Measurements from ENCODE around the gene GINS1.
"Not testable (repeated sequence)": the region's sequence is repeated elsewhere in the genome, so short reads cannot be mapped to it uniquely, and the experiment has no call there.

GINS1 gene

DNA sequence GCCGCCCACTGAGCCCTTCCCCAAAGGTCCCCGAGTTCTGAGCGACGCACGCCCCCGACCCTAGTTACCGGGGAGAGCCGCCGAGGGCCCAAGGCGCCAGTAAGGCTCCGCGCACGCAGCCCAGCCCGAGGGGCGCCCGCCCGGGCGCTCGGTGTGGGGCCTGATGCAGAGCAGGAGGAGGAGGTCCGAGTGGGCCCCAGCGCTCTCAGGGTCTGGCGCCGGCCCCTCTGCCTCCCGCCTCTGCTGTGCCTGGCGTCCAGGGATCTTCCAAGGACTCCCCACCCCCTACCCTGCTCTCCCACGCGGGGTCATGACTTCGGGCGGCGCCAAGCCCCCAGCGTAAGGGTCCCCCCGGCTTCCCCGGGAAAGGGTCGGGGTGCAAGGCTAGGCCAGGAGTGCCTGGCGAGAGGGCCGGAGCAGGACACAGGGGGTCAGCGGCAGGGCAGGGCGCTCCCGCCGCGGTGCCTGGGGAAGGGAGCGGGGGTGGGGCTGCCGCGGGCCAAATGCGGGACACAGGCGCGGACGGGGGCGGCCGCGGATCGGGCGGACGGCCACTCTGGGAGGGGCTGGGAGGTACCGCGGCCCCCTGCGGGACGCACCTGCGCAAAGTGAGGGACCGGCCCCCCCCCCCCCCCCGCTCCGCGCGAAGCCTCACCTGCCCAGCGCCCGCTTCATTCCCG is 17.5 kb upstream of the GINS1 start:
- peak; percentile 26 for DNase-seq

DNA sequence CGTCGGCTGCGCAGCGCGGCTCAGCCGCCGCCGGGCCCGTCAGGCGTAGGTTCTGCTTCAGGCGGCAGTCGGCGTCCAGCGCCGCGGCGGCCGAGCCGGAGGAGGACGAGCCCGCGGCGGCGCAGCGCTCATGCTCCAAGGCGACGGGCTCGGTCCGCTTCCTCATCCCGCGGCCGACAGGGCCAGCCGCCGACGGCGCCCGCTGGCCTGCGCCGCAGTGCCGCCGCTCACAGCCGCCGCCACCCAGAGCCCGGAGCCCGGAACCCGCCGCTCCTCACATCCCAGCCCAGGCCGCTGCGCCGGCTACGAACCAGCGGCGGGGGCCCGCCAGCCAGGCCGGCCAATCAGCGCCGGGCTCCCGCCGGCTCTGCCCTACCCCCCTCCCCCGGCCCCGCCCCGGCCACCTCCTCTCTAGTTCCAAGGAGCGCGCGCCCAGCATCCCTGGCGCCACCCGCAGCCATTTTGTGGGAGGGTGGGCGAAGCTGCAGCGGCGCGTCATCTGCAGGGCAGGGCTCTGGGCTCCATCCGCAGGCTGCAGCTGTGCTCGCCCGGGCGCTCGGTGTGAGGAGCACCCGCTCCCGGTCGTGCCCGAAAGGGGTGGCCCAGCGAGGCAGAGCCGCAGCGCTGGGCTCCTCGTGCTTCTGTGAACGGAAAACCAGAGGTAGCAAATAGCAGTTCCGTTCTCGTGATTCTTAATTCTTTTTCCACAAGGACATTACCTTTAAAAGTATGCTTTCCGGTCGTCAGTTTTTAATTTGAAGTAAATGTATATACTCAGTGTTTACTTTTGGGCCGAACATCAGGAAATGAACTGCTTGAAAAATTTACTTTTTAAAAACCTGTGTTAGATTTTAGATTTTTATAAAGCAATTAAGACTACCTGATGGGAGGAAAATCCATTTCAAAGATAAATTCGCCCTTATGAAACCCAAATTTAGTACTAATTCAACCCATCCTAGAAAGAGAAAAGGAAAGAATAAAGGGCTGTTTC is 16.6 kb upstream of the GINS1 start, which contains the start of gene ABHD12:
ABHD12 (minus strand) TSS at position 298 of the 991 bp plus-strand sequence; CDS start at position 166, 132 bp downstream.
- peak; percentile 94 for DNase-seq

DNA sequence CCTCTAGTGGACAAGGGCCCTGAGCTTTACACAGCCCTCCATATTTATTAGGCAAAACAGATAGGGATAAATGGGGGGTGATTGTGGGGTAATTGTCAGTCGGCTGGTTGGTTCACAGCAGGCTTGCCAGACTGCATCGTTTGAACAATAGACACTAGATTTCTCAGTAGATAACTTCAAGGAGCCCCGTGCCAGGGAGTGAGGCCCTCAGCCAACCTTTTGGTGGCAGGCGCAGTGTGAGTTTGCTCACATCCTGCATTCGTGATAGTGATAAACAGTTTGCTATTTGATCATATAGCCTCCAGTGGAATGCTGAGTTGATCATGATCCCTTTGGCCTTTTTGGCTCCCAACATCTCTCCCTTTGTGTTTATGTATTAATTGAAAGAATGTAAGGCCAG is 13.2 kb upstream of the GINS1 start:
- no peak for DNase-seq

DNA sequence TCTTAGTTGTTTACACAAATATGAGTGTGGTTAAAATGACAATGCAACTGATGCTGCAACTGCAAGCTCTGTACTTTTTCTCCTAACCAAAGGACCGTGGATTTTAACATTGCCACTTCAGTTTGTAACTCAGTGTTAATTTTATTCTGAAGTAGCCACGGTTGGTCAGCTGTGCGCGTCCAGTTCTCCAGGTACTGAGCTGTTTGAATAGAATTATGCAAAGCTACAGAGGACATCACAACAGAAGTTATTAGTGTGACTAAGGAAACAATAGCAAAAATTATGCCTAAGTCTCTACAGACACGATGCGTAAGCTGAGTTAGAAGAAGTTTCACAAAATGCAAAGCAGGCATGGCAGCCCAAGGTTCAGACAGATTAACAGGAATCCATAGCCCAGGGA is 12.5 kb upstream of the GINS1 start:
- DNase-seq, result no peak

DNA sequence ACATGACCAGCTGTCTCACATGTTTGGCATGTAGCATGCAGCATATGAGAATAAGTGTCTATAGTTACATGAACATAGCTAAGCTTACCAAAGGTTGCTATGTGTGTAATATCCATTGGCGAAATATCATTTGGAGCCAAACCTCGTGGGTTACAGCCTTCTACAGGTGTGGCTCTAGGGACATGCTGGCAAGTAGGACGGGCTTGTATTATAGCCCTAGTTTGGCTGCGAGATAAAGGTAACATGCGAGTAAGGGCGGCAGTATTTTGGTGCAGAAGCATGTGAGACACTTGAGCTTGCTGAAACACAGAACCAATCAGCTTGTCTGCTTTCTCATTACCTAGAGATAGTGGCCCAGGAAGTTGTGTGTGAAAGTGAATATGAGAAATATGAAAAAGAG is 10.4 kb upstream of the GINS1 start:
- DNase-seq, result no peak

DNA sequence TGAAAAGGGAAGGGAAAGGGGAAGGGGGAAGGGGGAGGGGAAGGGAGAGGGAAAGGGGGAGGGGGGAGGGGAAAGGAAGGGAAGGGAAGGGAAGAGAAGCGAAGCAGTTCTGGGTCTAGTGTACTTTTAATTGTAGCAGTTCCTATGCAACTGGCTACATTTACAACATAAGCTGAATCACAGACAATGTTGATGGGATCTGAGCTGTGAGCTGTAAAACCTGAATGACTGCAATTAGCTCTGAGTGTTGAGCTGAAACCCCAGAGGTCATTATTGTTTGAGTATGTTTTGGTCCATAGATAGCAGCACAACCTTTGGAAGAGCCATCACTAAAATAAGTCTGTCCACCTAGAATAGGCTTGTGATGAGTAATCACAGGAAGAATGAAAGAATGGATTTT is 9.7 kb upstream of the GINS1 start:
- no peak for DNase-seq

DNA sequence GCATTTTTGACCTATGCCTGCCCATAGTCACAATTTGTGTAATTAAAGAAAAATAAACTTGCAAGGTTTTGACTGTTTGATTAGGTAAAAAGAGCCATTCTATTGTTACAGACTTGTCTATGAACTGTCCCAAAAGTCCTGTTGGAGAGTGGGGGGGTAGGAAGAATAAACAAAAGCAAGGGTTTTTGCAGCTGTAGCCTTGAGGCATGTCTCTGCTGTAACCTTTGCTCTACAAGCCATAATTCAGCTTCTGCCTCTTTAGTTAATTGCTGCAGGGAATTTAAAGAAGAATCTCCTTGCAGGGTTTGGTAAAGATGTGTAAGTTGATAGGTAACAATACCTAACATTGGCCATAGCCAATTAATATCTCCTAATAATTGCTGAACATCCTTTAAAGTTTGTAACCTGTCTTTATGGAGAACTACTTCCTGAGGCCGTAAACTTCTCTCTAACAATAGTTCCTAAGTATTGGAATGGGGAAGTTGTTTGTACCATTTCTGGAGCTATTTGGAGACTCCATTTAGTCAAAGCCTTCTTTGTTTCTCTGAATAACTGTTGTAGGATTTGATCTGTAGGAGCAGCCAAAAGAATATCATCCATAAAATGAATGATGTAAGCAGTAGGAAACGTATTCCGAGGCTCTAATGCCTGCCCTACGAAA is 9.0 kb upstream of the GINS1 start:
- DNase-seq, result no peak

DNA sequence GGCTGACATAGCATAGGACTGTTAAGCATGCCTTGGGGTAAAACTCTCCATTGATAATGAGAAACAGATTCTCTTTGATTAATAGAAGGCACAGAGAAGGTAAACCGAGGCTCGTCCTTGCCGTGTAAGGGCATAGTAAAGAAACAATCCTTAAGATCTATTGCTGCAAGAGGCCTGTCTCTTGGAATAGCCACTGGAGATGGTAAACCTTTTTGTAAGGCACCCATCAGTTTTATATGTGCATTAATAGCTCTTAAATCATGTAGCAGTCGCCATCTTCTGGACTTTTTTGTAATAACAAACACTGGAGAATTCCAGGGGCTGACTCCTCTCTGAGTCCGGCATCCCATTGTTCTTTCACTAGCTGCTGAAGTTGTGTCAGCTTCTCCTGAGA is 8.4 kb upstream of the GINS1 start:
- no peak for DNase-seq

DNA sequence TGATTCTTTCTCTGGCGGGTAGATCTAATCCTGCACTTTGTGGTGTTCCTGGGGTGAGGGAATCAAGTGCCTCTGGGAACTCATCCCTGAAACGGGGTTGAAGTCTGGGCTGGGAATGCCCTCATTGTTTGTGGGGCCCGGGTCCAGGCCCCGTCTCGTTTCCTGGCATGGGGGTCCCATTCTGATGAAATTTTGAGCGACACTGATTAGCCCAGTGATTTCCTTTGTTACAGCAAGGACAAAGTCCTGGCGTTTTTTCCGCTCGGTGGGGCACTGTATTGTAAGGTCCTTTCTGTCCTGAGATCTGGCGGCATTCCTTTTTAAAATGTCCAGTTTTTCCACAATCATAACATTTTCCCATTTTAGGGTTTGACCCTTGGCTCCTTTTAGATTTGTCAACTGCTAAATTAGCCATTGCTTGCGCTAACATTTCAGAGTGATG is 7.2 kb upstream of the GINS1 start:
- DNase-seq, result not testable (repeated sequence)

DNA sequence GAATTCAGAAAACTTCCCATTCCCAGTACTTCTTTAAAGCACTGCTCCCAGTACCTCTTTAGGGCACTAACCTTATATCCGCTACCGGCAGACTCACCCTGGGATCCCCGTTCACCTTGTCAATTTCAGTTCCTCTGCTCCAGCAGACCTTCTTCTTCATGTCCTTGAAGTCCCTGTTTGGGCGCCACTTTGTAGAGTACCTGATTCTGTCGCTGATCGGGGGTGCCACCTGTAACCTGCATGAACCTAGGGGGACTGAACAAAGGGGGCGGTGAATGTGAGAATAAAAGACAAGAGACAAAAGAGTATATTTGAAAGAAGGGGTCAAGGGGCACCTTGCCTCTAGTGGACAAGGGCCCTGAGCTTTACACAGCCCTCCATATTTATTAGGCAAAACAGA is 4.9 kb upstream of the GINS1 start:
- no peak for DNase-seq

DNA sequence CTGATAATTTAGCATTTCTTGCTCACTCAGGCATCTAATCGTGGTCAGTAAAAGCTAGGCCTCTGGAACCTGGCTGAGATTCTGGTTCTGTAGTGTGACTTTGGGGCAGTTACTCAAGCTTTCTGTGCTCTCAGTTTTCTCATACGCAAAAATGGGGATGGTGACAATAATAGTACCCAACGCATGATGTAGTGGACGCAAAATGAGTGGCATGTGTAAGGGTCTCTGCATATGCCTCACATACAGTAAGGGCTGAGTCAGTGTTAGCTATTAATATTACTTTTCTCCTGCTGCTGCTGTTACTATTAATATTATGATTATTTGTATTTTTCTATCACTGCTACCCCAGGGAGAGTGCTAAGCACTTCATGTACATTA is 686 bp downstream of the GINS1 start:
- no peak for DNase-seq

DNA sequence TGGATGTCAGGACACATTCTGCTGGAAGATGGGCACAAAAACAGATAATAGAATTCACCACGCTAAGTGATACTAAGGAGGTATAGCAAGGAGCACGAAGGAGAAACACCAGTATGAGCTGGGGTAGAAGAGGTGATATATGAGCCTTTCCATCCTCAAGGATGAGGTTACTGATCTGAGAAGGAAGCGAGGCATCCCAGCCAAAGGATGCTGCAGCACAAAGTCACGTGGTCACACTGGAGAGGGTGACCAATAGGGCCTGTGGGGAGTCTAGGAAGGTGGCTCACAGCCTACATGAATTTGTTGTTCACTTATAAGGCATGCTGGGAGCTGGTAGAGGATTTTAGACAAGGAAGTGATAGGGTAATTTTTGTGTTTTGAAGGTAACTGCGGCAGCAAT is 1.4 kb downstream of the GINS1 start:
- no peak for DNase-seq

DNA sequence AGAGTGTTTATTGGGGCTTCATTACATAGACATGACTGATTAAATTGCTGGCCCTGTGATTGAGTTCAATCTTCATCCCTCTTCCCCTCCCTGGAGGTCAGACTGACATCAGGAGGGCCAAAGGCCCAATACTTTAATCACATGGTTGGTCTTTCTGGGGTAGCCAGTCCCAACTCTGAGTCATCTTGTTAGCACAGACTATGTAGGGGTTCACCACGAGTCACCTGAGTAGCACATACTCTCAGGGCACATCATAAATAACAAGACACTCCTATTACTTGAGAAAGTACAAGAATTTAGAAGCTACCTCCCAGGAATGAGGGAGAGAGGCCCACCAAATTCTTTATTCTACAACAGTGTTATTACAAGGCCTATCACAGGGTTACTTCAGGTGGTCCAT is 11.3 kb downstream of the GINS1 start:
- no peak for DNase-seq

DNA sequence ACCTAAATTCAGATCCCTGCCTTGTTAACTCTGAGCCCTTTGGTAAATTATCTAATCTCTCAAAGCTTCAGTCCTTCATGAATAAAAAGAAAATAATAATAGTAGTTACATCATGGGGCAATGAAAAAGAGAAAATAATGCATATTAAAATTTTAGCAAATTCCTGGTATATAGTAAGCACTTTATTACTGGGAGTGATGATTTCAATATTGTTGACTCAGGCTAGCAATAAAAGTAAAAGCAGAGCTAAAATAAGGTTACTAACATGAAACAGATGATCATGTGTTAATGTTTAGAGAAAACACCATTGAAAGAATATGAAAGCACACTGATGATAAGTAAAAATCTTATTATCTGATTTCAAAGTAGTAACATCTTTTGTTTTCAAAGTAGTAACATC is 13.6 kb downstream of the GINS1 start:
- no peak for DNase-seq

DNA sequence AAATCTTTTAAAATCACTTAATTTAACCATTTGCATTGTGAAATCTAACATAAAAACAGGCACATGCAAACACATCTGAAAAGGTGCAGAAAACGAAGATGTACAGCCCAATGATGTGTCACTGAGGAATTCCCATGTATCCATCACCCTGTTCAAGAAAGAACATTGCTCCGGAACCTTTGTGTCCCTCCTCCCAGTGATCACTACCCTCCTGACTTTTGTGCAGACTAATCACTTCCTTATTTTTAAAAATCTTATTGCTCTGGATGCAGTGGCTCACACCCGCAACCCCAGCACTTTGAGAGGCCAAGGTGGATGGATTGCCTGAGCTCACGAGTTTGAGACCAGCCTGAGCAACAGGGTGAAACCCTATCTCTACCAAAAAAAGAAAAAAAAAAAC is 14.6 kb downstream of the GINS1 start:
- DNase-seq, result no peak

DNA sequence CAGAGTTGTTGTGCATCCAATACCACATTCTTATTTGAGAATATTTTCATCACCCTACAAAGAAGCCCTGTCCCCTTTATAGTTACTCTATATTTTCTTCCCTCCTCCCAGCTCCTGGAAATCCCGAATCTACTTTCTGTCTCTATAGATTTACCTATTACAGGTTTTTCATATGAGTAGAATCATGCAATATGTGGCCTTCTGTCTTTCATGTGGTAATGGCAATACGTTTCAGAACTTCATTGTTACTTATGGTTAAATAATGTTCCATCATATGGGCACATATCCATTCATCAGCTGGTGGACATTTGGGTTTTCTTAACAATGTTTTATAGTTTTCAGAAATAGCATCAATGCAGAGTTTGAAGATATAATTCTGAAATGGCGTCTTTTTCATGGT is 17.1 kb downstream of the GINS1 start:
- no peak for DNase-seq

DNA sequence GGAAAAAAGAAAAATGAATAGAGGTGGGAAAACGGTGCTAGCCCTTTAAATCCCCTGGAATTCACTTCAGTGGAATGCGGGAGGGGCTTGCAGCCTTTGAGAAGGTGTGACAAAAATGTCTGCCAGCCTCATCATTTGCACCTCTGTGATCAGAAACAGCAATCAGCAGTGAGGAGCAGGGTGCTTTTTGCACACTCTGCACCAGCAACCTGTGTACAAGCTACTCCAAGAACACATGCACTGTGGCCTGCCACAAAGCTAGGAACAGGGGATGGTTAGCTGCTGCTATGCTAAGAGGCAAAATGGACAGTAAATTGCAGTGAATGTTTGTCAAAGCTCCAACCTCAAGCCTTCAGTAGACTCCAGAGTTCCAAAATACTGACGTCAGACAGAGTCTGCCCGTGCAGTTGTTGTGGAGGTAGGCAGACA is 29.7 kb downstream of the GINS1 start:
- no peak for DNase-seq

DNA sequence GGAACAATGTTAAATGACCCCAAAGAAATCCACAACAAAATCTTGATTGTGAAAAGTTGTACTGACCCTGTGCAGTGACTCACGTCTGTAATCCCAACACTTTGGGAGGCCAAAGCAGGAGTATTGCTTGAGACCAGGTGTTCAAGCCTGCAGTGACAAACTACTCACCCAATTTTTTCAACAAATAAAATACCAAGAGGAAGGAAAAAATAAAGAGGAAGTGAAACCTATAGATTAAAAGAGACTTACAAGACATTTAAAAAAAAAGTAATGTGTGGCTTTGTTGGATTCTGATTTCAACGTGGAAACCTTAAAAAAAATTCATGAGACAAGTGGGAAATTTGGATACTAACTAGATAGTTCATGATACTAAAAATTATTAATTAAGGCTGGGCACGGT is 31.9 kb downstream of the GINS1 start:
- no peak for DNase-seq

DNA sequence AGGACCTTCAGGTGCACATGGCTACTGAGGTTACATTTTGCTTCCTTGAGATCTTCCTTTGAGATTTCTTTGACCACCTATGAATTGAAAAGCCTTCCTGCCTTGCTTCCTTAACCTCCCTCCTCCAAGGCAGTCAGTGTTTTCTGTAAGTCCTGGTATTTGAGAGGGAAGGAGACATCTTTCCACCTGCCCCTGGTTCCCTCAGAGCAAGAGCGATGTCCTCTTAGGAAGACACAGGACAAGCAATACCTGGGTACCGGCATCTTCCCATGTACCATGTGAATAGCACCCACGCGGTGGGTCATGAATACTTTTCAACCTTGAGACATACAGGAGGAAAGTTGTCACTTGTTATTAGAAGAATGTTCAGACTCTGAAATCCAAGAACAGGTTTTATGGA is 37.1 kb downstream of the GINS1 start:
- no peak for DNase-seq

DNA sequence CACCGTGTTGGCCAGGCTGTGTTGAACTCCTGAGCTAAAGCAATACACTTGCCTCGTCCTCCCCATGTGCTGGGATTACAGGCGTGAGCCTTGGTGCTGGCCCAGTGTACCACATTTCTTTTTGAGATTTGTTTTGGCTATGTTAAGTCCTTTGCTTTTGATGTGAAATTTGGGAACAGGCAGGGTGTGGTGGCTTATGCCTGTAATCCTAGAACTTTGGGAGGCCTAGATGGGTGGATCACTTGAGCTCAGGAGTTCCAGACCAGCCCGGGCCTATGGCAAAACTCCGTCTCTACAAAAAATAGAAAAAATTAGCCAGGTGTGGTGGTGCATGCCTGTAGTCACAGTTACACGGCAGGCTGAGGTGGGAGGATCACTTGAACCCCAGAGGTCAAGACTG is 40.2 kb downstream of the GINS1 start:
- DNase-seq, result no peak

DNA sequence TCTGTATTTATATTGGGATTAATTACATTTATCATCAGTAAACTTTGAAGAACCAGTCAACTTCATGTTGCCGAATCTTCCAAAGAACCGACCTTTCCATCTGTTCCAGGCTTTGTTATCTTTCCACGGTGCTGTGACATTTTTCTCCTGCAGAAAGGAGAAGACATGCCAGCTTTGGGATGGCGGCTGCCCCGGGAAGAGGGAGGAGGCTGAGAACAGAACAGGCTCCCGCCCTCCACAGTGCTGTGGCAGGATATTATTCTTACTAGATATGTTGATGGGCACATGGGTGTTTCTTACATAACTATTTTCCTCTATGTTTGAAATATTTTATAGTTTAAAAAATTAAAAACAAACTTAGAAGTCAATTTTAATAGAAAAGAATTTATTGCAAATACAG is 44.9 kb downstream of the GINS1 start:
- DNase-seq, result no peak

DNA sequence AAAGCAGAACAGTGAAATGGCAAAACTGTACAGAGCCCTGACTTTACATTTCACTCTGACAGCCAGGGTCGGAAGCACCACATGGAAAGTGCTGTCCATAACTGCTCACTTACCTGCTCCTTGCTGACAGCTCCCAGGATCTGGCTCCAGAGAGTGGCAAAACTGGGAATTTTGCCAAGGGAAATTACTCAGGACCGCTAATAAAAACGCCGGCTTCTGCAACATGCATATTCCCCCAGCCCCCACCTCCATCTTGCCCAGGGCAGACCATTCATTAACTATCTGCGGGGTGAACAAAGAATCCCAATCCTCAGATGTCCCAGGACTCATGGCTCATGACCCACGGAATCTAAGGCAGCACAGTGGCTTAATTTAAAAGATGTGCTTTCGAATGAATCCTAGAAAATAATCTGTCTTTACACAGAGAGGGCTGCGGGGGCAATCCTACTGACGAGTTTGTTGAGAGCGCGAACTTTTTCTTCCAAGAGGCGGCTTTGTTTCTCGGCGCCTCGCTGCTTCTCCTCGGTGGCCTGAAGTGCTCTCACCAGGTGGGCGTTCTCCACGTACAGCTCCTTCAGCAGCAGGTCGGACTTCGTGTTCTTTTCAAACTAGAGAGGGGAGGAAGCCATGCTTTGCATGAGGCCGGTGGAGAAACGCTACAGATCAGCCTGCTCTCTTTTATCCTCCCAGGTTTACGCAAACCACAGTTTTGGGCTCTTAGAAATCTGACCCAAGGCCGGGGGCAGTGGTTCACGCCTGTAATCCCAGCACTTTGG is 45.8 kb downstream of the GINS1 start:
- no peak for DNase-seq

All from activated gamma-delta T cell (primary cell).